Suppressor macrophage treated with lipopolysaccharide for 1 hour (primary cell): ENCODE results near the gene ALDH1B1.

ENCODE experiments used
- DNase-seq, 3 donors: peaks; one replicate each; pipeline ENCODE4 v3.0.0-alpha.2; 2020 to 2022

The ALDH1B1 gene

DNA sequence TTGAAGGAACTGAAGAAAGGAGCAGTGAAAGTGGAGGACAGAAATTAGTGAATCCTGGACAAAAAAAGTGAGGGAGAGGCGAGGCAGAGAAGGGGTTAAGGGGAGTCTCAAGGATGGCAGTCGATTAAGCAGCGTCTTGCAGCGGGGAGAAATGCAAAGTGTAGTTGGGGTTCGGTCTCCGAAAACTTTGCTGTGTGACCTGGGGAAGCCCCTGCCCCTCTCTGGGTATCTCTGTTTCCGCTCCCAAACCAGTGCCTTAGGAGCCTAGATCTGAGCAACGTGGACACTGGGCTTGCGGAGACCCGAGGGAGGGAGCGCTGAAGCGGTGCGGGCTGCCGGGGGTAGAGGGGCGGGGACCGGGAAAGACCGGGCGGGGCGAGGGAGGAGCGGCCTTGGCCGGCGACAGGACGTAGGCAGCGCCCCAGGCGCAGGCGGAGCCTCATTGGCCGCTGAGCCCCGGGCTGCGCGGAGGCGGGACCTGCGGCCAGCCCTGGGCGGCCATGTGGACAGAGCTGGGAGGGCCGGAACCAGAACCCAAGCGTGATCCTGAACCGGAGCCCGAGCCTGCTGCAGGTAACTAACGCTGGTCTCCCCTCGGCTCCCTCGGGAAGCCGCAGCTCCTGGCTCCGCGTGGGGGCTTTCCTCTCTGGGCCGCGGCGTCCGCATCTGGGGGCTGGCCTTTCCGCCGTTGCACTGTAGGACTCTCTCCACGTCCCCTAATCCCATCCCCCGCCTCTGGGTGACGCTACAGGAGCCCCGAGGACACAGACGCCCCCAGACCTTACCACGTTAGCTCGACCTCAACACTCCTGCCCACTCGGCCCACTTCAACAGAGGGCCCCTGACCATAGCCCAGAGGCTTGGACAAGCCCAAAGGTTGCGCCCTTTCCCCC is at the start of gene ALDH1B1:
Gene ALDH1B1 (plus strand): TSS at position 468 of the 893 bp plus-strand sequence. CDS start 3,047 bp downstream, outside the sequence.
- peak; percentile 90 to 95 (median 93) for DNase-seq

DNA sequence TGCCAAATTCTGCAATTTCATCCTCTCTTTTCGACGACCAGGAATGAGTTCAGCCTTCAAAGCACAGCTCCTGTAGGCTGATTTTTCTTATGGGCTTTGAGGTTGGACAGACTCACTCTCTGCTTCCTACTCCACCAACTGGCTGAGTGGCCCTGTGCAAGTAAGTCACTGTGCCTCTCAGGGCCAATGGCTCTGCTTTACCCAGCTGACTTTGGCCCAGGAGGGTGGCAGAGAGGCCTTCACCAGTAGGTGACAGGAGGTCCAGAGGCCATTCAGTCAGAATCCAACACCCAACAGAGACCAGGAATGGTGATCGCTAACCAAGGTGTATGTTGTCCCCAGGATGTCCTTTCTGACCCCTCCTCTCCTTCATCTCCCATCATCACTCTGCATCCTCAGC is 49.5 kb upstream of the ALDH1B1 start:
- no peak for DNase-seq

- no peak for DNase-seq
Measured at GRCh38 chr9:38343552-38343951, 49.0 kb upstream of the ALDH1B1 start.

- DNase-seq, result no peak
Measured at GRCh38 chr9:38344566-38345324, 47.8 kb upstream of the ALDH1B1 start.

DNA sequence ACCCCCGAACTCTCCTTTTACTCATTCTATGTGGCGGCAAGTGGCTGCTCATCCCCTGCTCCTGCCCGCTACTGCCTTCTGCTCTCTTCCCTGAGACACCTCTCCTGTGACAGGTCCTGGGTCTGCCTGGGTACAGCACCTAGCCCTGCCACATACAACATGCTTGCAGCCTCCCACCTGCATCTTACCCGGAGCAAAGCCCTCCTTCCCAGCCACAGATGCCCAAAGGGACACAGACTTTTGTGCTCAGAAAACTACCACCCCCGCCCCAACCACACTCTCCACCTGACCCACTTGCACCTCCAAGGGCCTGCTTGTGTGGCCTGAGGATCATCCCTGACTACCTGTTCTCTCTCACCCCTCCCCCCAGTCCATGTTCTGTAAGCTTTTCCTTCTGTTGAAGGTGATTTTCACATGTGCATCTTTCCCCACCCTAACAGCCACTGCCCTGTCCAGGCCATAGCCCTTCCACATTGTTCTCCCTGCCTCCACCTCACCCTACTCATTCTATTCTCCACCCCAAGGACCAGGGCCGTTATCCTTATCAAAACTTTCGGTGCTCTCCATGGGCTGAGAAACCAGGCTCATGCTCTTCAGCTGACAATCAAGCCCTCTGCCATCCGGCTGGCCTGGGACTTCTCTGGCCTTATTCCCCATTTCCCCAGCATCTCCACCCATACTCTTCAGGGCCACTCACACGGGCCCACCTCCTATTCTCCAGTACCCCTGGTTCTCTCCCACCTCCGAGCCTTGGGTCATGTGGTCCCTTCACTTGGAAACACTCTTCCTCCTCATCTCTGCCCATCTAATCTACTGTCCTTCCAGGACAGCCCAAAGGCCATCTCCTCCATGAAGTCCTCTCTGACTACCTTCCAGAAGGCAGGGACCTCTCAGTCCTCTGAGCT is 46.4 kb upstream of the ALDH1B1 start:
- DNase-seq, result no peak

GRCh38 chr9:38346811-38347210 is 45.7 kb upstream of the ALDH1B1 start:
- DNase-seq, result no peak

- DNase-seq, result no peak
Measured at GRCh38 chr9:38347271-38347671, 45.2 kb upstream of the ALDH1B1 start.

- no peak for DNase-seq
Measured at GRCh38 chr9:38347946-38348345, 44.6 kb upstream of the ALDH1B1 start.

DNA sequence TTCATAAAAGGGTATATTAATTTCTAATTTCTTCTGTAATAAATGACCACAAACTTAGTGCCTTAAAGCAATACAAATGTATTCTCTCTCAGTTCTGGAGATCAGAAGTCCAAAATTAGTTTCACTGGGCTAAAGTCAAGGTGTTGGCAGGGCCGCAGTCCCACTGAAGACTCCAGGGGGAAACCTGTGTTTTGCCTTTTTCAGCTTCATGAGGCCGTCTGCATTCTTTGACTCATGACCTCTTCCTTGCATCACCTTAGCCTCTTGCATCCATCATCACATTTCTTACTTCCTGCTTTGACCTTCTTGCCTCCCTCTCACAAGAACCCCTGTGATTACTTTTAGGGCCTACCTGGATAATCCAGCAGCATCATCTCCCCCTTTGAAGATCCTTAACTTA is 42.0 kb upstream of the ALDH1B1 start:
- DNase-seq, result no peak

DNA sequence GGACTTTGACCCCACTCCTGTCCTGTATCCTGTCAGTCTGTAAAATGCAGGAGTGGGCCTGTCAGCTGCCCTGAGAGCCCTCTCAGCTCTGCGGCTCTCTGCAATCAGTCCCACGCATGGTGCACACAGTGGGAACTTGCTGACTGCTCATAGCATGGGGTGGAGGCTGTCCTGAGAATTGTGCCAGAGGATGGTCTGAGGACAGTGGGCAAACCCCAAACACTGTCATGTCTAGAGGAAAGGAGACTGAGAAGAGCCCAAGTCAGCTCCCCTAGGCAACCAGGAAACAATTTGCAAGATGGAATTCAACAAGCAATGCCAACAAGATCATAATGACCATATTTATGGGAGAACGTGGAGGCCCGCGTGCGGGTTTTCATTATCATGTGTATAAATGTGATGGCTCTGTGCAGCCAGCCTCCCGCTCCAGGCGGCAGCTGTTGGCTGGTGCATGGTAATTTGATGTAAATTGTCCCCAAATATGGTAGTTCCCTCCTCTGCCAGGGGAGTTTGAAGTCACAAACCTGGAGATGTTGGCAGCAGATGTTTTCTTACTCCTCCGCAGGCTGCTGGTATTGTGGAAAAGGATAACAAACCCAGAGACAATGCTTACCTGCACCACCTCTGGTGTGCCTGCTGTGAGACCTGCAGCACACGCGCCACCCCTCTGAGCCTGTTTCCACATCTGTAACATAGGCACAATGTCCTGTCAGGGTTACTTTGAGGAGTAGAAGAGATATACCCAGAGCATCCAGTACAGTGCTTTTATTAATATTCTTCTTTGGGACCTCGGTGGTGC is 39.8 kb upstream of the ALDH1B1 start:
- DNase-seq, result no peak

- DNase-seq, result no peak
Measured at GRCh38 chr9:38355115-38355514, 37.4 kb upstream of the ALDH1B1 start.

DNA sequence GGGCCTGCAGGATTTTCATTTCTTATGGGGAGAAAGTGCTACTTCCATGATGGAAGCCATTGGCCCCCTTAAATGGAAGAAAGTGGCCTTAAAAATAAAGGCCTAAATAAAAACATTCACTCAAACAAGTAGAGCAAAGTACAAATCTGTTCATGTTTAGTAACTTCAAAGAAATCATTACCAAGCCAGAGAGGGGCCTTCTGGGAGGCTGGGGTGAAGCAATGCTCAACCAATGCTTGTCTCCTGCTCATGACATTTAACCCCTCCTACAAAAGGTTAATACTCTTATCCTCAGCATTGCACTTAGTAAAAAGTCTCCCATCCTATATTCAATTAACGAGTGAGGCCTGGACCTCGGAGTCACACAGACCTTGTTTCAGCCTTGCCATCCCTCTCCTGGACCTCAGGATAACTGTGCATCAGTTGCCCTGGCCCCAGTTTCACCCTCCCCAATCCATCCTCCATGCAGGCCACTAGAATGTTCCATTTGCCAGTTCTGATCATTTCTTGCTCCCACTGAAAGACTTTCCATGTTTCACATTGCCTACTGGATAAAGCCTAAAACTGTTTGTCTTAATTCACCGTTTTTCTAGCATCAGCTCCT is 36.9 kb upstream of the ALDH1B1 start:
- DNase-seq, result no peak

- no peak for DNase-seq
Measured at GRCh38 chr9:38356851-38357250, 35.7 kb upstream of the ALDH1B1 start.

DNA sequence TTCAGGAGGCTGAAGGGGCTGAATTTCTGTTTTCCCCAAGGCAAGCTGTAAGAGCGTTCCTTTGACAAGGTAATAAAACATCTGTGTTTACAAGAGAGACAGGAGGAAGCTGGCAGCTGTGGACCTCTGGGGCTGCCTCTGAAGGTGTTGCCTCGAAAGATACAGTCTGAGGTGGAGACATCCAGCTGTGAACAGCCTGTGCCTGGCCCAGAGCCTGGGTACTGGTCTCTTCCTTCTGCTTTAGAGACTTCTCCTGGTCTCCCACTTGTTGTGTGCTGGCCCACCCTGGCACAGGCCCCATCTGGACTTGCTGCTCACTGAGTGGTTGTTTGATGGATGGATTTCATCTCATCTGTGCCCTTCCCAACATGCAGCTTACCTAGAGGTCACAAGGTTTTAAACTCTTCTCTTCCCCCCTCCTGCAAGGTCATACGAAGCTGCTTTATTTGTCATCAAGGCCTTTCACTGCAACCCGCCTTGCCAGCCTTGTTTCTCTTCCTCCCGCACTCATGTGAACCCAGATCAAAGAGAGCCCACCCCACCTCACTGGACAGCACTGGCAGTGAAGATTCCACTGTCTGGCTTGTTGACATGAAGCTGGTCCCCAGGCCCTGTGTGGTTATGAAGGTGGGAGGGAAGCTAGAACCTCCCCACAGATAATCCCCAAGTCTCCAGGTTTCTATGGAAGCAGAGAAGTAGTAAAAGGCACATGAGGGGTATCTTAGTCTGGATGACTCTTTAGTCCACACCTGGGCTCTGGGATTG is 35.0 kb upstream of the ALDH1B1 start:
- no peak for DNase-seq

GRCh38 chr9:38358390-38359296 is 33.9 kb upstream of the ALDH1B1 start:
- DNase-seq, result no peak

- no peak for DNase-seq
Measured at GRCh38 chr9:38359297-38359653, 33.2 kb upstream of the ALDH1B1 start.

DNA sequence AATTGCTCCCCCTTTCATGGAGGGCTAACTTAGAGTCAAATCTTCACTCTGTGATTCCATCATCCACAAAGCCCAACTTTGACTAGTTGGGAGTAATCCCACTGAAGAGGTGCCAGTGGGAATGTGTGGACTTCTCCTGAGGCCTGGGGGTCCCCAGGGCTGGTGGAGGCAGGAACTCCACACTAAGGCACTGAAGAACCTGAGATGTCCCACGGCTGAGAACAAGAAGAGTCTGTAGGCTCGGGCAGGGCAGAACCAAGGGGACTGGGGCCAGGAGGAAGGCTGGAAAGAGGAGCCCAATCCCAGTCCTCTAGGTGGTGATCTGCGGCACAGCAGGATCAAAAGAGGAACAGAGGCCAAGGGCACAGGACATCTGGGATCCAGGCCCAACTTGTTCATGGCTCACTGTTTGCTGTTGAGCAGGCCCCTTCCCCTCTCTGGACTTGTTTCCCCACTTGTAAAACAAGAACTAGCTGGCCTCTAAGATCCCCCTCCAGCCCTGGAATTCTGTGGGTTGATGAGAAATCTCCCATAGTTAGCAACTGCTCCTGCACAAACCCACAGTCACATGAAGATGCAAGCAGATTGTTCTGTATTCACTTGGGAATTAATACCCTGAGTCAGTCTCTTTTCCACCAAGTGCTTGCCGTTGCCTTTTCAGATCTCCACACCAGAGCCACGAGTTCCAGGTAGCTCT is 32.7 kb upstream of the ALDH1B1 start:
- no peak for DNase-seq

DNA sequence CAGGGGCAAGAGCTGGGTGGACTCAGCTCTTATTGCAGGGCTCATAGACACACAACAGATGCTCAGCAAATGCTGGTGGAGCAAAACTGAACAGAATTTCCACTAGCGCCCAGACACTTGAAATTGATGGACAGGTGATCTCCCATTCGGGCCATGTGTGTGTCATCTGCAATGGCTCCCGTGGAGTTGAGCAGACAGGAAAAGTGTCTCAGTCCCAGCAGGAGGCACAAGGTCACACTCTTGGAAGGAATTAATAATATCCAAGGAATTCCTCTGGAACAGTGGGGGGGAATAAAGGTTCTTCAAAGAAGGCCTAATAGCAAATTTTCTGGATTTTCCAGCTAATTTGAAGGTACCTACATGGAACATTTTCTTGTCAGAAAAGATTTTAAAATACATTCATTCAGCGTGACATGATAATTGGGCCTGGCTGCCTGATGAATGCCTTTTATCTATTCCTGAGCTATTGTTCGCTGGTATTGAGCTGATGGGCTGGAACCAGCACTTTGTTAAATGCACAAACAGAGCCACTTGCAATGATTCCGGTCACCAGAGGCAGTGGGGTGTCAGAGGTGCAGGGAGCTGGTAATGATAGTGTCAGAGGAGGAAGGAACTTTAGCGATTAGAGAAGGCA is 31.5 kb upstream of the ALDH1B1 start:
- no peak for DNase-seq

DNA sequence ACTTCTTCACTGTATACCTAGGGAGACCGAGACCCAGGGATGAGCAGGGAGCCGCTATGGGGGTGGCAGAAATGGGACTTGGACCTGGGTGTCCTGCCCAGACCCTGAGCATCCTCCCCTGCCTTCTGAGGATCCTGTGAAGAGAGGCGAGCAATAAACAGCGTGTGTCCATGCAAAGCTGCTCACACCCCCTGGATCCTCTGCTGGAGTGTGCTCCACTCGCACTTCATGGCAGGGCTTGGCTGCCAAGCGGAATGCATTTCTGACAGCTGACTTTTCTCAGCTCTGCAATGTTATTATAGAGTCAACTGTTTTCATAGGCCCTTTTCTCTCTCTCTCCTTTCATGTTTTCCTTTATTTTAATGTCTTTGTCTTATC is 31.0 kb upstream of the ALDH1B1 start:
- no peak for DNase-seq
